A549 (cell line): ENCODE data around the gene PPP2R5B.

Experiments used
- PHF8 ChIP-seq: fragments of 200-600 bp; sonication (generic); IDR thresholded peaks from 2 replicates; pipeline ENCODE4 v1.6.1; 2016; ENCODE audit warnings: low read depth, mild to moderate bottlenecking, antibody characterized with exemption, moderate library complexity, borderline replicate concordance
- RFX5 ChIP-seq: fragments of 450-650 bp; IDR thresholded peaks from 2 replicates; pipeline ENCODE4 v1.7.1; 2014; ENCODE audit warnings: antibody characterized with exemption, mild to moderate bottlenecking, moderate library complexity
- TF ChIP-seq, protein P1 (sequence below): fragments of 450-650 bp; IDR thresholded peaks from 2 replicates; pipeline ENCODE4 v1.6.1; 2014; ENCODE audit warnings: antibody characterized with exemption

DNA sequence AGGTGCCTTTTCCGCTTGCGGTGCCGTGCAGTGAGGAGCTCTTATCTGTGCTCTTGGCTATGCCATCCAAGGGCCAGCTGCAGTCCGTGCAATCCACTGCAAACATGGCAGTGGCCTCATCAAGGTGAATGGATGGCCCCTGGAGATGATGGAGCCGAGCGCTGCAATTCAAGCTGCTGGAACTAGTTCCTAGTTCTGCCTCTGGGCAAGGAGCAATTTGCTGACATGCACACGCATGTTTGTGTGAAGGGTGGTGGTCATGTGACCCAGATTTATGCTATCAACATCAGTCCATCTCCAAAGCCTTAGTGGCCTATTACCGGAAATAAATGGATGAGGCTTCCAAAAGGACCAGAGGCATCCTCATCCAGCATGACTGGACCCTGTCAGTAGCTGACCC is 43.0 kb upstream of the PPP2R5B start:
- TF ChIP-seq, protein P1, sequence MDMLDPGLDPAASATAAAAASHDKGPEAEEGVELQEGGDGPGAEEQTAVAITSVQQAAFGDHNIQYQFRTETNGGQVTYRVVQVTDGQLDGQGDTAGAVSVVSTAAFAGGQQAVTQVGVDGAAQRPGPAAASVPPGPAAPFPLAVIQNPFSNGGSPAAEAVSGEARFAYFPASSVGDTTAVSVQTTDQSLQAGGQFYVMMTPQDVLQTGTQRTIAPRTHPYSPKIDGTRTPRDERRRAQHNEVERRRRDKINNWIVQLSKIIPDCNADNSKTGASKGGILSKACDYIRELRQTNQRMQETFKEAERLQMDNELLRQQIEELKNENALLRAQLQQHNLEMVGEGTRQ: 0 out of 2 replicates have a peak, but pooled peaks have one; percentile 26
- TF ChIP-seq RFX5 (no peak), PHF8 (no peak)
